SW480 (cell line): ENCODE data around the gene MATN1.

Experiments
- DNase-seq: peaks from one replicate; pipeline ENCODE4 v3.0.0-alpha.2; 2016; ENCODE audit warnings: low spot score

MATN1 gene

GRCh38 chr1:30745156-30745833, 21.9 kb upstream of the MATN1 start:
- DNase-seq: no peak

GRCh38 chr1:30744060-30744756, 20.8 kb upstream of the MATN1 start:
- no peak for DNase-seq

GRCh38 chr1:30743584-30744059, 20.2 kb upstream of the MATN1 start:
- DNase-seq: peak; percentile 77

GRCh38 chr1:30742963-30743559, 19.7 kb upstream of the MATN1 start:
- no peak for DNase-seq

- no peak for DNase-seq
Observed at GRCh38 chr1:30742300-30742962, 19.0 kb upstream of the MATN1 start.

- DNase-seq: peak; percentile 83
Observed at GRCh38 chr1:30741239-30741894, 18.0 kb upstream of the MATN1 start.

GRCh38 chr1:30740251-30741238, 17.2 kb upstream of the MATN1 start:
- DNase-seq: no peak

GRCh38 chr1:30739601-30740000, 16.2 kb upstream of the MATN1 start:
- no peak for DNase-seq

GRCh38 chr1:30738715-30739559, 15.6 kb upstream of the MATN1 start:
- DNase-seq: no peak

- no peak for DNase-seq
Observed at GRCh38 chr1:30738040-30738714, 14.8 kb upstream of the MATN1 start.

GRCh38 chr1:30737357-30738039, 14.1 kb upstream of the MATN1 start:
- no peak for DNase-seq

- no peak for DNase-seq
Observed at GRCh38 chr1:30735668-30736498, 12.5 kb upstream of the MATN1 start.

GRCh38 chr1:30735124-30735523, 11.7 kb upstream of the MATN1 start:
- no peak for DNase-seq

- DNase-seq: no peak
Observed at GRCh38 chr1:30734580-30734979, 11.2 kb upstream of the MATN1 start.

- no peak for DNase-seq
Observed at GRCh38 chr1:30734106-30734505, 10.7 kb upstream of the MATN1 start.

- peak; percentile 49 for DNase-seq
Observed at GRCh38 chr1:30733493-30733892, 10.1 kb upstream of the MATN1 start.

GRCh38 chr1:30732277-30732996, 9.1 kb upstream of the MATN1 start:
- peak; percentile 91 for DNase-seq
